H1 (cell line): Measurements from ENCODE around the gene ANO9. TPM values are rescaled to one million over a fixed set of nuclear protein-coding genes. Genes with fewer than 3 reads are reported as not detected.

Experiments used
- CTCF ChIA-PET: fragments of 300-600 bp; sonication (Branson Sonifier 250); formaldehyde crosslinking; loops from one replicate; lab custom pipeline; 2021; ENCODE audit not compliant: partially characterized antibody; lab: Charles Lee
- POLR2A ChIA-PET: fragments of 300-600 bp; sonication (Branson Sonifier 250); formaldehyde crosslinking; loops from one replicate; lab custom pipeline; 2021; ENCODE audit warnings: inconsistent platforms; ENCODE audit not compliant: partially characterized antibody; lab: Charles Lee
- DNase-seq, 2 experiments: peaks; one replicate each; pipeline versions ENCODE4 v3.0.0 to v3.0.0-alpha.2; 2010 to 2022; ENCODE audit warnings: low spot score in 2 of 2, low read depth in 1 of 2, mixed read lengths in 1 of 2
- FAIRE-seq: peaks from 2 replicates; lab custom pipeline; 2011; peaks lifted over from hg19 to GRCh38; lab: Jason Lieb, UNC
- H2AFZ ChIP-seq: 2 replicates; pipeline ENCODE4 v1.8.1; 2012; ENCODE audit warnings: low read length, inconsistent platforms
- H2AK5ac ChIP-seq: 2 replicates; pipeline ENCODE4 v1.6.1; 2013; ENCODE audit warnings: low read depth, low read length
- H2BK120ac ChIP-seq: replicated peaks from 2 replicates; pipeline ENCODE3; 2013; ENCODE audit warnings: low read depth, low read length, inconsistent platforms
- H2BK12ac ChIP-seq: 2 replicates; pipeline ENCODE4 v1.6.1; 2013; ENCODE audit warnings: low read depth, low read length
- H2BK15ac ChIP-seq: 2 replicates; pipeline ENCODE4 v1.6.1; 2013; ENCODE audit warnings: low read length
- H2BK20ac ChIP-seq: 2 replicates; pipeline ENCODE4 v1.6.1; 2013; ENCODE audit warnings: low read length
- H2BK5ac ChIP-seq: 2 replicates; pipeline ENCODE4 v1.6.1; 2013; ENCODE audit warnings: low read depth, low read length
- H3K14ac ChIP-seq: 2 replicates; pipeline ENCODE4 v1.6.1; 2013; ENCODE audit warnings: inconsistent platforms; ENCODE audit not compliant: insufficient read length
- H3K18ac ChIP-seq: 2 replicates; pipeline ENCODE4 v1.6.1; 2013; ENCODE audit warnings: low read length; ENCODE audit errors: extremely low read depth
- H3K23ac ChIP-seq: 2 replicates; pipeline ENCODE4 v1.6.1; 2013; ENCODE audit warnings: inconsistent platforms; ENCODE audit not compliant: insufficient read length
- H3K23me2 ChIP-seq: 2 replicates; pipeline ENCODE4 v1.6.1; 2013; ENCODE audit warnings: low read depth, low read length
- H3K27ac ChIP-seq: 2 replicates; pipeline ENCODE4 v1.6.1; 2011; ENCODE audit warnings: low read depth, low read length, inconsistent platforms
- H3K27me3 ChIP-seq, 4 experiments: replicated peaks in 1 of 4; 1 replicate in 1 of 4; 2 replicates in 3 of 4; pipeline versions ENCODE4 v1.6.1 to v1.8.1; 2011 to 2013; ENCODE audit warnings: low read length in 3 of 4, mild to moderate bottlenecking in 3 of 4, inconsistent platforms in 2 of 4, mixed read lengths in 2 of 4, moderate library complexity in 1 of 4; ENCODE audit not compliant: control insufficient read depth in 3 of 4, insufficient read depth in 3 of 4; ENCODE audit errors: extremely low read depth in 1 of 4
- H3K36me3 ChIP-seq, 4 experiments: 2 replicates each; pipeline versions ENCODE4 v1.6.1 to v1.8.1; 2011 to 2013; ENCODE audit warnings: mild to moderate bottlenecking in 4 of 4, low read length in 3 of 4, moderate library complexity in 2 of 4, control low read depth in 1 of 4, inconsistent platforms in 1 of 4; ENCODE audit not compliant: insufficient read depth in 4 of 4, control insufficient read depth in 2 of 4
- H3K4ac ChIP-seq: replicated peaks from 2 replicates; pipeline ENCODE3; 2013; ENCODE audit warnings: low read length, low read depth, mixed read lengths, inconsistent platforms; ENCODE audit not compliant: insufficient read length
- H3K4me1 ChIP-seq, 4 experiments: replicated peaks in 1 of 4; 1 replicate in 1 of 4; 2 replicates in 3 of 4; pipeline versions ENCODE4 v1.6.1 to v1.8.1; 2011 to 2013; ENCODE audit warnings: low read length in 3 of 4, inconsistent platforms in 2 of 4, mixed read lengths in 1 of 4; ENCODE audit not compliant: insufficient read depth in 4 of 4, control insufficient read depth in 3 of 4
- H3K4me2 ChIP-seq, 2 experiments: 2 replicates each; pipeline versions ENCODE4 v1.6.1 to v1.8.1; 2011 to 2013; ENCODE audit warnings: low read depth in 2 of 2, low read length in 2 of 2, control low read depth in 1 of 2, inconsistent platforms in 1 of 2, mild to moderate bottlenecking in 1 of 2; ENCODE audit not compliant: insufficient read depth in 1 of 2
- H3K4me3 ChIP-seq, 4 experiments: fragments of 200-600, 300-600 bp in 1 of 4; sonication (generic), shearing (Covaris generic), sonication (Bioruptor Twin) in 1 of 4; 2 replicates each; pipeline versions ENCODE4 v1.5.1 to v1.8.1; 2011 to 2016; ENCODE audit warnings: low read length in 4 of 4, low read depth in 3 of 4, control low read depth in 2 of 4, inconsistent platforms in 2 of 4, mild to moderate bottlenecking in 2 of 4, mixed read lengths in 1 of 4, moderate library complexity in 1 of 4; ENCODE audit not compliant: insufficient read depth in 2 of 4; ENCODE audit errors: extremely low read depth in 1 of 4
- H3K56ac ChIP-seq: replicated peaks from 2 replicates; pipeline ENCODE3; 2013; ENCODE audit warnings: low read depth, mild to moderate bottlenecking, mixed read lengths, low read length, inconsistent platforms; ENCODE audit not compliant: insufficient read length
- H3K79me1 ChIP-seq: 2 replicates; pipeline ENCODE4 v1.6.1; 2013; ENCODE audit warnings: low read depth, low read length, control low read depth
- H3K79me2 ChIP-seq, 2 experiments: 2 replicates each; pipeline versions ENCODE4 v1.6.1 to v1.8.1; 2012 to 2013; ENCODE audit warnings: low read length in 2 of 2, mild to moderate bottlenecking in 2 of 2, inconsistent platforms in 1 of 2; ENCODE audit not compliant: insufficient read depth in 2 of 2, control insufficient read depth in 1 of 2
- H3K9ac ChIP-seq, 4 experiments: replicated peaks in 1 of 4; 1 replicate in 1 of 4; 2 replicates in 3 of 4; pipeline versions ENCODE4 v1.6.1 to v1.8.1; 2011 to 2013; ENCODE audit warnings: low read depth in 3 of 4, low read length in 3 of 4, control low read depth in 2 of 4, mild to moderate bottlenecking in 2 of 4, moderate library complexity in 2 of 4, inconsistent platforms in 1 of 4; ENCODE audit errors: extremely low read depth in 1 of 4
- H3K9me3 ChIP-seq, 2 experiments: 2 replicates each; pipeline versions ENCODE4 v1.6.1 to v1.8.1; 2012 to 2013; ENCODE audit warnings: mild to moderate bottlenecking in 2 of 2, moderate library complexity in 2 of 2, control low read depth in 1 of 2, inconsistent platforms in 1 of 2, low read depth in 1 of 2, low read length in 1 of 2, mixed read lengths in 1 of 2; ENCODE audit not compliant: insufficient read depth in 2 of 2
- H4K20me1 ChIP-seq, 2 experiments: replicated peaks in 1 of 2; 2 replicates each; pipeline versions ENCODE3 to v1.8.1; 2011 to 2013; ENCODE audit warnings: inconsistent platforms in 2 of 2, low read length in 2 of 2, mild to moderate bottlenecking in 1 of 2; ENCODE audit not compliant: insufficient read depth in 2 of 2, control insufficient read depth in 1 of 2
- H4K5ac ChIP-seq: 2 replicates; pipeline ENCODE4 v1.6.1; 2013; ENCODE audit warnings: low read length, low read depth, mixed read lengths, inconsistent platforms; ENCODE audit not compliant: insufficient read length
- H4K8ac ChIP-seq: 2 replicates; pipeline ENCODE4 v1.8.0; 2013; ENCODE audit warnings: mild to moderate bottlenecking, moderate library complexity, low read length, inconsistent platforms; ENCODE audit not compliant: insufficient read depth; ENCODE audit errors: extremely low read depth
- H4K91ac ChIP-seq: replicated peaks from 2 replicates; pipeline ENCODE3; 2013; ENCODE audit warnings: low read length, mixed read lengths, inconsistent platforms; ENCODE audit not compliant: insufficient read length
- BACH1 ChIP-seq: IDR thresholded peaks from 2 replicates; pipeline ENCODE4 v1.6.1; 2012; ENCODE audit warnings: low read length, improper control_type of control experiment
- CTBP2 ChIP-seq: IDR thresholded peaks from 2 replicates; pipeline ENCODE4 v1.7.0; 2011; ENCODE audit warnings: borderline replicate concordance, mild to moderate bottlenecking, moderate library complexity, mixed read lengths, low read length; ENCODE audit not compliant: insufficient read depth, insufficient read length
- KDM5A ChIP-seq: fragments of 200-600 bp; IDR thresholded peaks from 2 replicates; pipeline ENCODE4 v1.7.1; 2012; ENCODE audit warnings: mild to moderate bottlenecking, low read length, inconsistent platforms, mixed read lengths
- WGBS, 2 experiments: shearing (Covaris generic) in 1 of 2; methylation state at CpG; one replicate each; pipeline versions ENCODE4 v1.1.6 to v1.1.7; 2013 to 2015; ENCODE audit warnings: low lambda C conversion rate in 2 of 2, mixed read lengths in 2 of 2, inconsistent platforms in 1 of 2, low coverage in 1 of 2, missing lambda C conversion rate in 1 of 2; ENCODE audit not compliant: insufficient replicate concordance in 2 of 2, insufficient coverage in 1 of 2, insufficient read length in 1 of 2; ENCODE audit errors: extremely low coverage in 1 of 2, missing lambda C conversion rate in 1 of 2; 5-methylcytosine and 5-hydroxymethylcytosine counted together
- polyA plus RNA-seq, 7 experiments: library from polyadenylated mRNA; depleted of rRNA in 3 of 7; stranded (reverse) in 5 of 7; unstranded in 2 of 7; fragments of >200 nt in 5 of 7; fragments of 200-250 nt in 2 of 7; gene quantifications; 1 replicate in 5 of 7; 2 replicates in 1 of 7; 4 replicates in 1 of 7; pipeline versions ENCODE4 v1.2.1 to v1.2.3, GENCODE V29; 2011 to 2013; ENCODE audit warnings: missing spikeins in 2 of 7, mixed read lengths in 2 of 7
- total RNA-seq: library from RNA; stranded (reverse); fragmentation: NEBNext Ultra II Directional; extraction: Animal tissue kit (Norgen Biotek cat#: 25700); gene quantifications from 2 replicates; pipeline ENCODE4 v1.2.1, GENCODE V29; 2021
- TF ChIP-seq, protein P1 (sequence below): IDR thresholded peaks from 2 replicates; pipeline ENCODE4 v1.6.1; 2012; ENCODE audit warnings: inconsistent platforms

The ANO9 gene
- total and polyA plus RNA-seq, 2 of the 8 experiments (the other 6 are each of a cell fraction or from before 2014, with no cell fraction given): 20.0 to 20.7 TPM

DNA sequence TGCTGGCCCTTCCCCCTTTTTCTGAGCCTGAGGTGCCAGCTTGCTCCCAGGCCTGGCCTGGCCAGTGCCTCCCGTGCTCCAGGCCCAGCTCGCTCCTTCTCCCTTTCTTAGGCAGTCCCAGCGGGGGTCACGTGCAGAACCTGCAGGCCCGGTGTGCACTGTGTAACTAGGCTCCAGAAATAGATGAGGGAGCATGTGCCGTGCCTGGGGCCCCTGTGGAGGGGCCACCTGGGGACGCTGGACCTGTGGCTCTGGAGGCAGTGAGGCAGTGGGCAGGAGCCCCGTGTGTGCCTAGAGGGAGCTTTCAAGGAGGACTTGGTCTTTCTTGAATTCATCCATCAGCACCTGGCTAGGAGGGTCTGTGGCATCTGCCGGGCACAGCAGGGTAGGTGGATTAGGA lies 19.8 kb upstream of the ANO9 start:
- POLR2A ChIA-PET: interaction anchor here (1.1 to 2.5 kb wide), 3 partner anchors 9 to 12 kb away, joined by 4 to 11 read pairs (median 4); partner anchors contain the start of gene PTDSS2

More for the DNA sequence above, 19.8 kb upstream of the ANO9 start:
- H3K14ac ChIP-seq: no peak overlapping the region
- H3K4me1 ChIP-seq: peaks cover 0 to 13% (median 2%) of the 10 kb centered on the region in 4 experiments; a peak in 5 of 7 replicates
- H2BK12ac ChIP-seq: no peak overlapping the region
- no peak overlapping the region for H3K4me3 ChIP-seq
- no peaks in the 10 kb centered on the region for H3K27me3 ChIP-seq
- H4K91ac ChIP-seq: no peak overlapping the region
- H3K9ac ChIP-seq: no peak overlapping the region
- H3K36me3 ChIP-seq: peaks cover 5 to 13% (median 8%) of the 10 kb centered on the region in 4 experiments; a peak in 5 of 8 replicates
- H3K4me2 ChIP-seq: no peak overlapping the region
- H3K79me1 ChIP-seq: peaks cover 24% of the 10 kb centered on the region
- H2BK20ac ChIP-seq: no peak overlapping the region
- FAIRE-seq: no peak
- 92% methylated on average over 9 of the region's 9 CpGs; no CpG with 5 or more reads in 1 of the 2 experiments for WGBS, 2 experiments
- H4K8ac ChIP-seq: no peak overlapping the region; the same call in 1 of the 2 replicates
- H3K4ac ChIP-seq: no peak overlapping the region
- no peak overlapping the region for H3K23ac ChIP-seq
- H2AFZ ChIP-seq: no peak overlapping the region
- H3K23me2 ChIP-seq: 0 out of 2 replicates have a peak, but pooled peaks cover 1% of the 10 kb centered on the region
- H4K20me1 ChIP-seq: peaks cover under 1 to 18% of the 10 kb centered on the region in 2 experiments
- no peak overlapping the region; the same call in 1 of the 2 replicates for H2BK5ac ChIP-seq
- H2AK5ac ChIP-seq: no peak overlapping the region
- no peak overlapping the region for H3K56ac ChIP-seq
- TF ChIP-seq, protein P1, sequence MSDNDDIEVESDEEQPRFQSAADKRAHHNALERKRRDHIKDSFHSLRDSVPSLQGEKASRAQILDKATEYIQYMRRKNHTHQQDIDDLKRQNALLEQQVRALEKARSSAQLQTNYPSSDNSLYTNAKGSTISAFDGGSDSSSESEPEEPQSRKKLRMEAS: no peak
- no peak for TF ChIP-seq BACH1
- no peak for TF ChIP-seq CTBP2
- no peak for TF ChIP-seq KDM5A
- TF ChIP-seq, all 59 proteins: peak for 0
- Histone ChIP-seq H4K5ac (no peak overlapping the region), H3K79me2 (peaks cover 10 to 31% of the 10 kb centered on the region in 2 experiments), H2BK120ac (no peak overlapping the region), H3K9me3 (no peaks in the 10 kb centered on the region), H3K18ac (no peak overlapping the region), H3K27ac (no peak overlapping the region), H2BK15ac (no peak overlapping the region)
- CTCF ChIA-PET: interaction anchor here (1.2 to 1.4 kb wide), 2 partner anchors 11 to 14 kb away, joined by 5 to 6 read pairs; no protein-coding TSS in a partner anchor
- DNase-seq: no peak
